C4-2B (cell line): ENCODE results near the gene SLC39A5.

Source experiments
- ZFX ChIP-seq: fragments of 450-650 bp; IDR thresholded peaks from 2 replicates; pipeline ENCODE4 v1.6.1; 2017
- TF ChIP-seq, protein P1 (sequence below): fragments of 450-650 bp; conservative IDR thresholded peaks from 2 replicates; pipeline ENCODE4 v1.5.1; 2017; ENCODE audit warnings: mild to moderate bottlenecking

DNA sequence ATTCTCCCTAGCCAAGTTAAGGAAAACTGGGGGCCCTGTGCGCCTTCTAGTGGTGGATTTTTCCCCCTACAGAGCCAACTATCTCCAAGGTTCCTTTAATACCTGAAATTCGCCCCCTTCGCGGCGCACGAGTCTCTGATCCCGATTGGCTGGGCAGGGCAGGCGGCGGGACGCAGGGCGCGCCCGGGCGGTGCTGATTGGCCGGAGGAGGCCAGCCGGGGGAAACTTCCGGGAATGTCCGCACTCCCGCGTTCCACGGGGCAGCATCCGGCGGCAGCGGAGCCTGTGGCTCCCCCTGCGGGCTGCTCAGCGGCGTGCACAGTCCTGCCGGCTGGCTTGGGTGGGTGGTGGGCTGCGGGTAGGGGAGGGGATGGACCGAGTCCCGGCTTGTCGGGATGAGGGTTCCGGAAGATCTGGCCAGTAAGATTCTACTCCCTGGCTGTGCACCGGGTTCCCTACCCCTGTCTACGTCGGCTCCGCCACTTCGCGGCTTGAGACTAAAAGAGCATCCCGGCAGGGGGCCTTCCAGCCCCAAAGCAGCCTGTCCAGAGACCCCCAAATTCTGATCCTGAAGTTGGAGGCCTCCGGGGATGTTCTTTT is 5.6 kb upstream of the SLC39A5 start, which contains the start of gene NABP2:
- TF ChIP-seq, protein P1, sequence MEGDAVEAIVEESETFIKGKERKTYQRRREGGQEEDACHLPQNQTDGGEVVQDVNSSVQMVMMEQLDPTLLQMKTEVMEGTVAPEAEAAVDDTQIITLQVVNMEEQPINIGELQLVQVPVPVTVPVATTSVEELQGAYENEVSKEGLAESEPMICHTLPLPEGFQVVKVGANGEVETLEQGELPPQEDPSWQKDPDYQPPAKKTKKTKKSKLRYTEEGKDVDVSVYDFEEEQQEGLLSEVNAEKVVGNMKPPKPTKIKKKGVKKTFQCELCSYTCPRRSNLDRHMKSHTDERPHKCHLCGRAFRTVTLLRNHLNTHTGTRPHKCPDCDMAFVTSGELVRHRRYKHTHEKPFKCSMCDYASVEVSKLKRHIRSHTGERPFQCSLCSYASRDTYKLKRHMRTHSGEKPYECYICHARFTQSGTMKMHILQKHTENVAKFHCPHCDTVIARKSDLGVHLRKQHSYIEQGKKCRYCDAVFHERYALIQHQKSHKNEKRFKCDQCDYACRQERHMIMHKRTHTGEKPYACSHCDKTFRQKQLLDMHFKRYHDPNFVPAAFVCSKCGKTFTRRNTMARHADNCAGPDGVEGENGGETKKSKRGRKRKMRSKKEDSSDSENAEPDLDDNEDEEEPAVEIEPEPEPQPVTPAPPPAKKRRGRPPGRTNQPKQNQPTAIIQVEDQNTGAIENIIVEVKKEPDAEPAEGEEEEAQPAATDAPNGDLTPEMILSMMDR, result peak; percentile 100
- no peak for TF ChIP-seq ZFX
